ENCODE results near the gene SLC38A7.
A peak's percentile ranks its signal among the peaks of the same experiment; 100 is the strongest.

SLC38A7 gene

DNA sequence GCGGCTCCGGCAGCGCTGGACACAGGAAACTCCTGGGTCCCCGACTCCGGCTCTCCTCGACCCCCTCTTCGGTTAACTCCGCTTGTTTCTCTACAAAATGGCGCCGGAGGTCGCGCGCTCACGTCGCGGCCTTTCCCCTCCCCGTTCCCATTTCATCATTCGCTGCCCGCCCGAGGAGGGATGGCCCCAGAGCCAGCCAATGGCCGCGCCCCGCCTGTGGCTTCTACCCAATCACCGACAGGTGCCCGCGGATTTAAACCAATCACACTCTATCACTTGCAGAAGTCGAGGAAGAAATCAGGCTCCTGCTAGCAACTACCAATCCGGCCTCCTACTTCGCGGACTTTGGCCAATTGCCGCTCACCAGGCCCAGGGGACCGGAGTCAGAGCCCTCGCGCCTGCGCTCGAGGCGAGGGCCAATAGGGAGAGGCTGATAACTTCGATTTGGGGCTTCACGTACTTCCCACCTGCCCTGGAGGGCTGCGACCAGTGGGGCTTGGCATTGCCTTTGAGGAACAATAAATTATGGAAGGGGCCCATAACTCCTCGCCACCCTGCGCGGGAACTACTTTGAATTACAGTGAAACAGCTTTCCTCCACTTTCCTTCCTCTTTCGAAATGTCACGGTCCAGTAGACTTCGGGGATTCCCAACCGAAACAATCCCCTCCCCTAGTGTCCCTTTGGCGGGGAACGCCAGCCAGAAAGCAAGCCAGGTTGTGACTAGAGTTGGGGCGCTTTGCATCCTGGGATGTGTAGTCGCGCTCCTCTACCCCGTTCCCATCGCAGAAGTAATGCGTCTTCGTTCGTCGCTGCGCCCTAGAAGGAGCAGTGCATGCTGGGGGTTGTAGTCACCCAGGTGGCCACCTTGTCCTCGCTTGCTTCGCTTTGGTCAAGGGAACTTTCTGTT is 54.6 kb downstream of the SLC38A7 start, which contains the start of gene CNOT1:
Gene CNOT1, minus strand, starts transcription at position 94 of the 908 bp plus-strand sequence. CDS start 30,489 bp downstream, outside the sequence.
- DNase-seq = peak; percentile 98

DNA sequence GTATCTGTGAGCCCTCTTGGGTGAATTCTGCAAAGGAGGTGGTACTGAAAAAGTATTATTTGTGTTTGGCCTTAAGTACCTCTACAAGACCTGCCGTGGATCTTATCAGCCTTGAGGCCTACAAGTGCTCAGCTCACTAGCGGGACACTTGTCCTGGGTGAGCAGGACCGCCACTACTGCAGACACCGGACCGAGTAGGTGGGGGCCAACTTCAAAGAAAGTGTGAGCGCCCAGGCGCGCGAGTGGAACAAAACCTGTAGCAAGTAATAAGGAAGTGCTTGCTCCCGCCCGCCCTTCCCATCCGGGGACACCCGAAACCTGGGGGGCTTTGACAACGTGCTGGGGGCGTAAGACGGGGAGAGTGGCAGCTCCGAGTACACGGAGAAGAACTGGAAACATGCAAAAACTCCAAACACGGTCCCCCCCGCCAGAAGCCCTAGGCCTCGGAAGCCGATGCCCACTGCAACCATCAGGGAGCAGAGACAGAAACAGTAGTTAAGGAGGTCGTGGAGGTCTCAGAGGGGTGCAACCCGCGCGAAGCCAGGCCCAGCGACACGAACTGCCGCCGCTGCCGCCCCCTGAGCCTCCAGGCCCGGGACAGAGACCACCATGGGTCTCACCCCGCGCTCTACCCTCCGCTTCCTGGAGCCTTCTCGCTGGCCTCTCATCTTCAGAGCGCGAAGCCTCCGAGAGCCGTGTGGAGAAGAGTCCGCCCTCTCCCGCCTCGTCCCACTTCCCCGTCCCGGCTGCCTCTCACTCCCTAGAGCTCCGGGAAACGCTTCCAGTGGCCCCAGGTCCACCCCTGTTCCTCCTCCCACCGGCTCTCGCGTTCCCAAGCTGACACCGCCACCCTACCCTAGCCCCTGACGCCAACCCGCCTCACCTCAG is 55.5 kb downstream of the SLC38A7 start:
- peak; percentile 78 for DNase-seq

DNA sequence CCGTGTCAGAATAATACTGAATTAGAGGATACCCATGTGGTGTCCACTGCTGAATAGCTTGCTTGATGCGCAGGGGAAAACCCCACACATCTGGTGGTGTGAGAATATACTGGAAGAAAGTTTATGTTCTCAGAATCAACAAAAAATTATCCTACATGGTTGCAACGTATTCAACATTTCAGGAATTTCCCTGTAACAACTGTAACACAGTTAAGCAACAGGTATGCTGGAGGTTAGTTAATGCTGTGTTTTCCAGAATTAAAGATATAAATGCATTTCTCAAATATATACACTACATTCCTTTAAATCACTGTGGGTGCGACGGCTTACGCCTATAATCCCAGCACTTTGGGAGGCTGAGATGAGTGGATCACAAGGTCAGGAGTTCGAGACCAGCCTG is 60.4 kb downstream of the SLC38A7 start:
- DNase-seq = no peak

- DNase-seq = no peak
These were observed 64.2 kb downstream of the SLC38A7 start for GRCh38 chr16:58620396-58620795.

GRCh38 chr16:58615280-58615679 is 69.3 kb downstream of the SLC38A7 start:
- no peak for DNase-seq

All from activated CD8-positive, alpha-beta memory T cell treated with anti-CD3 and anti-CD28 coated beads, Interleukin-2, amount 50 U/mL, for 48 hours (primary cell).